ENCODE measurements around the gene CCDC187.
"Not testable (repeated sequence)": the region's sequence is repeated elsewhere in the genome, so short reads cannot be mapped to it uniquely, and the experiment has no call there.

The CCDC187 gene

GRCh38 chr9:136237486-136238341, 66.2 kb downstream of the CCDC187 start:
- Histone ChIP-seq H3K36me3 (ENCODE audit: control insufficient read depth, insufficient read depth, low read length) (peaks cover 15% of the 10 kb centered on the region), H3K9ac (ENCODE audit: low read depth, low read length) (no peak overlapping the region), H3K4me3 (ENCODE audit: low read depth, low read length) (no peak overlapping the region), H3K27ac (ENCODE audit: low read depth, low read length) (no peak overlapping the region), H3K4me1 (ENCODE audit: control insufficient read depth, insufficient read depth, low read length) (peaks cover 2% of the 10 kb centered on the region; the same call in 1 of the 2 replicates), H3K9me3 (ENCODE audit: control insufficient read depth, insufficient read depth, low read length) (no peaks in the 10 kb centered on the region), H3K27me3 (ENCODE audit: control insufficient read depth, insufficient read depth, low read length) (no peaks in the 10 kb centered on the region)

- H3K9ac ChIP-seq (ENCODE audit: low read depth, low read length); H3K27me3 ChIP-seq (ENCODE audit: control insufficient read depth, insufficient read depth, low read length); H3K4me1 ChIP-seq (ENCODE audit: control insufficient read depth, insufficient read depth, low read length); H3K9me3 ChIP-seq (ENCODE audit: control insufficient read depth, insufficient read depth, low read length); H3K4me3 ChIP-seq (ENCODE audit: low read depth, low read length); H3K27ac ChIP-seq (ENCODE audit: low read depth, low read length): not testable (repeated sequence)
- peaks cover 15% of the 10 kb centered on the region for H3K36me3 ChIP-seq (ENCODE audit: control insufficient read depth, insufficient read depth, low read length)
Observed at GRCh38 chr9:136236471-136237410, 67.2 kb downstream of the CCDC187 start.

GRCh38 chr9:136235709-136236455, 68.0 kb downstream of the CCDC187 start:
- Histone ChIP-seq H3K9me3 (ENCODE audit: control insufficient read depth, insufficient read depth, low read length) (no peaks in the 10 kb centered on the region), H3K27me3 (ENCODE audit: control insufficient read depth, insufficient read depth, low read length) (no peaks in the 10 kb centered on the region), H3K4me3 (ENCODE audit: low read depth, low read length) (no peak overlapping the region), H3K27ac (ENCODE audit: low read depth, low read length) (no peak overlapping the region), H3K4me1 (ENCODE audit: control insufficient read depth, insufficient read depth, low read length) (no peaks in the 10 kb centered on the region), H3K9ac (ENCODE audit: low read depth, low read length) (no peak overlapping the region), H3K36me3 (ENCODE audit: control insufficient read depth, insufficient read depth, low read length) (peaks cover 19% of the 10 kb centered on the region)

DNA sequence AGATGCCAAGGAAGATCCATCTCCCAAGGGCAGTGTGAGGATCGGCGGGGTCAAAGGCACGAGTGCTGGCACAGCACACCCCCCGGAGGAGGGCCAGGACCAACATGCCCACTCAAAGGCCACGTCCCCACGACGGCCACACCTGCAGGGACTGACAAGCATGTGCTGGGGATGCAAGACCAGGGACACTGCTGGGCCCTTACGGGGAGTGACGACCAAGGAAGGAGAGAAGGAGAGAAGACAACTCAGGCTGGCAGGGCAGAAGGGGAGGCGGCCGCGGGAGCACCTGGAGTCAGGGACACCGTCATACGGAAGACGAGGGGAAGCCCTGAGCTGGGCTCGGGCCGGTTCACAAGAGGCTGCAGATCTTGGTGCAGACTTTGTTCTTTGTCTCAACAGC, 68.7 kb downstream of the CCDC187 start:
- Histone ChIP-seq H3K9ac (ENCODE audit: low read depth, low read length) (no peak overlapping the region), H3K27ac (ENCODE audit: low read depth, low read length) (no peak overlapping the region), H3K36me3 (ENCODE audit: control insufficient read depth, insufficient read depth, low read length) (peaks cover 19% of the 10 kb centered on the region), H3K27me3 (ENCODE audit: control insufficient read depth, insufficient read depth, low read length) (no peaks in the 10 kb centered on the region), H3K4me1 (ENCODE audit: control insufficient read depth, insufficient read depth, low read length) (no peaks in the 10 kb centered on the region), H3K9me3 (ENCODE audit: control insufficient read depth, insufficient read depth, low read length) (no peaks in the 10 kb centered on the region), H3K4me3 (ENCODE audit: low read depth, low read length) (no peak overlapping the region)

DNA sequence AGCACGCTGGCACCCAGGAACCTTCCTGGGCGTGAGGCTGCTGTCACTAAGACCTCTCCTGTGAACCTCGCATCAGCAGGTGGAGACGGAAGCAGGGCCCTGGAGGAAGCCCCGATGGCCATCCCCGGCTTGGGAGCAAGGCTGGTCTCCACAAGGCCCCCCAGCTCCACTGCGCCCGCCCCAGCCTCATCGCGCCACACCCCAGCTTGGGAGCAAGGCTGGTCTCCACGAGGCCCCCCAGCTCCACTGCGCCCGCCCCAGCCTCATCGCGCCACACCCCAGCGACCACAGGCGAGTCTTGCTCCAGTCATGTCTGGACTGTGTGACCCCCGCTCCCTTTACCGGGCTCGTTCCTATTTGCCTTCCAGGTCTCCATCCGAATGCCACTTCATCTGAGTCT, 69.3 kb downstream of the CCDC187 start:
- no peaks in the 10 kb centered on the region for H3K4me1 ChIP-seq (ENCODE audit: control insufficient read depth, insufficient read depth, low read length)
- H3K9me3 ChIP-seq (ENCODE audit: control insufficient read depth, insufficient read depth, low read length): no peaks in the 10 kb centered on the region
- H3K36me3 ChIP-seq (ENCODE audit: control insufficient read depth, insufficient read depth, low read length): peaks cover 19% of the 10 kb centered on the region
- H3K27ac ChIP-seq (ENCODE audit: low read depth, low read length): no peak overlapping the region
- H3K9ac ChIP-seq (ENCODE audit: low read depth, low read length): no peak overlapping the region
- no peaks in the 10 kb centered on the region for H3K27me3 ChIP-seq (ENCODE audit: control insufficient read depth, insufficient read depth, low read length)
- H3K4me3 ChIP-seq (ENCODE audit: low read depth, low read length): no peak overlapping the region

DNA sequence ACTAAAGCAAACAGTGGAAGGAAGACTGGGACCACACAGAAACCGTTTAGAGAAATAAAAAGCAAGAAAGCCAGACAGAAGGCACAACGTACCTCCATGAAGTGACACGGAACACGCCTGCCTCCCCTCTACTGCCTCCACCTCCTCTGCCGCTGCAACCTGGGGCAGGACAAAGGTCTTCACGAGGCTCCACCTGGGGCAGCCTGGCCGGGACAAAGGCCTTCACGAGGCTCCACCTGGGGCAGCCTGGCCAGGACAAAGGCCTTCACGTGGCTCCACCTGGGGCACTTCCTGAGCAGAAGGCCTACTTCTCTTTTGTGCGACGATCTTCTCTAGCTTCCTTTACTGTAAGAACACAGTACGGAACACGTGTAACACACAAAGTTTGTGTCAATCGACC, 70.0 kb downstream of the CCDC187 start:
- no peak overlapping the region for H3K9ac ChIP-seq (ENCODE audit: low read depth, low read length)
- no peaks in the 10 kb centered on the region for H3K4me1 ChIP-seq (ENCODE audit: control insufficient read depth, insufficient read depth, low read length)
- H3K9me3 ChIP-seq (ENCODE audit: control insufficient read depth, insufficient read depth, low read length): no peaks in the 10 kb centered on the region
- peaks cover 19% of the 10 kb centered on the region for H3K36me3 ChIP-seq (ENCODE audit: control insufficient read depth, insufficient read depth, low read length)
- no peak overlapping the region for H3K4me3 ChIP-seq (ENCODE audit: low read depth, low read length)
- no peaks in the 10 kb centered on the region for H3K27me3 ChIP-seq (ENCODE audit: control insufficient read depth, insufficient read depth, low read length)
- H3K27ac ChIP-seq (ENCODE audit: low read depth, low read length): no peak overlapping the region

DNA sequence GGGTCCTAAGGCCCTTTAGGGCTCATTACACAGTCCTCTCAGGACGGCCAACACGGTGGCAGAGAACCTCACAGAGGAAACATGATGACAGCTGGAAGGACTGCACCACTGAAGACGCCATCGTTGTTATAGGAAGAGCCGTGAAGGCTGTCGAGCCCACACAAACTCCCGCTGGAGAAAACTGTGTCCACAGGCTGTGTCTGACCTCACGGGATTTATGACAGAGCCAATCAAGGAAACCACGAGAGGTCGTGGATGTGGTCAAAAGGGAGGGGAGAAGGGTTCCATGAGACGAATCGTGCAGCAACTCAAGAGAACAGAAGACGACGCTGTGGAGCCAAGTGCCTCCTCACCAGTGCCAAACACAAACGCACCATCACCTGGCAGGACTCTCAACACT, 70.5 kb downstream of the CCDC187 start:
- H3K4me1 ChIP-seq (ENCODE audit: control insufficient read depth, insufficient read depth, low read length): no peaks in the 10 kb centered on the region

GRCh38 chr9:136232969-136233368, 70.9 kb downstream of the CCDC187 start:
- Histone ChIP-seq H3K9me3 (ENCODE audit: control insufficient read depth, insufficient read depth, low read length) (no peaks in the 10 kb centered on the region), H3K36me3 (ENCODE audit: control insufficient read depth, insufficient read depth, low read length) (peaks cover 19% of the 10 kb centered on the region), H3K9ac (ENCODE audit: low read depth, low read length) (no peak overlapping the region), H3K4me3 (ENCODE audit: low read depth, low read length) (no peak overlapping the region), H3K27ac (ENCODE audit: low read depth, low read length) (no peak overlapping the region), H3K4me1 (ENCODE audit: control insufficient read depth, insufficient read depth, low read length) (no peaks in the 10 kb centered on the region), H3K27me3 (ENCODE audit: control insufficient read depth, insufficient read depth, low read length) (no peaks in the 10 kb centered on the region)

More for the DNA sequence above, 70.5 kb downstream of the CCDC187 start:
- no peak overlapping the region for H3K4me3 ChIP-seq (ENCODE audit: low read depth, low read length)
- H3K9ac ChIP-seq (ENCODE audit: low read depth, low read length): no peak overlapping the region
- H3K27me3 ChIP-seq (ENCODE audit: control insufficient read depth, insufficient read depth, low read length): no peaks in the 10 kb centered on the region
- H3K36me3 ChIP-seq (ENCODE audit: control insufficient read depth, insufficient read depth, low read length): peaks cover 19% of the 10 kb centered on the region
- H3K27ac ChIP-seq (ENCODE audit: low read depth, low read length): no peak overlapping the region
- no peaks in the 10 kb centered on the region for H3K9me3 ChIP-seq (ENCODE audit: control insufficient read depth, insufficient read depth, low read length)

- Histone ChIP-seq H3K36me3 (ENCODE audit: control insufficient read depth, insufficient read depth, low read length) (peaks cover 16% of the 10 kb centered on the region), H3K27ac (ENCODE audit: low read depth, low read length) (no peak overlapping the region)
Observed at GRCh38 chr9:136231478-136232297, 72.2 kb downstream of the CCDC187 start.

DNA sequence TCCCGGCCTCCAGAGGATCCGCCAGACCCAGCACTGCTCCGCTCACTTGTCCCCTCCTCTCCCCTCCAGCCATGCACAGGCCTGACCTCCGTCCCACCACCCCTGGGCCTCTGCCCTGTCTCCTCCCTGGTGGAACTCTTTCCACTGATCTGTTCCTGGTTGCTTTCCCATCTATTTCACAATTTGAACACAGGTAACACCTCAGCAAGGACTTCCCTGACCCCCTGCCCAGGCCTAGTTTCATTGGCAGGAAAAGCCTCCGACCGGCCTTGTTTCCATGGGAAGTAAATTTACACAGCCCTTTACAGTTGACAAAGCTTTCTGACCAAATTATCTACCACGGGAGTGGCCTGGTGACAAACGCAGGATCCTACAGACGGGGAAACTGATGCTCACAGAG, 73.1 kb downstream of the CCDC187 start:
- H3K4me1 ChIP-seq (ENCODE audit: control insufficient read depth, insufficient read depth, low read length): no peaks in the 10 kb centered on the region
- H3K4me3 ChIP-seq (ENCODE audit: low read depth, low read length): no peak overlapping the region
- H3K36me3 ChIP-seq (ENCODE audit: control insufficient read depth, insufficient read depth, low read length): peaks cover 8% of the 10 kb centered on the region; the same call in 1 of the 2 replicates
- H3K9me3 ChIP-seq (ENCODE audit: control insufficient read depth, insufficient read depth, low read length): no peaks in the 10 kb centered on the region
- H3K27ac ChIP-seq (ENCODE audit: low read depth, low read length): no peak overlapping the region
- no peak overlapping the region for H3K9ac ChIP-seq (ENCODE audit: low read depth, low read length)
- no peaks in the 10 kb centered on the region for H3K27me3 ChIP-seq (ENCODE audit: control insufficient read depth, insufficient read depth, low read length)

More at GRCh38 chr9:136231478-136232297, 72.2 kb downstream of the CCDC187 start:
- Histone ChIP-seq H3K9me3 (ENCODE audit: control insufficient read depth, insufficient read depth, low read length) (no peaks in the 10 kb centered on the region), H3K4me3 (ENCODE audit: low read depth, low read length) (no peak overlapping the region), H3K27me3 (ENCODE audit: control insufficient read depth, insufficient read depth, low read length) (no peaks in the 10 kb centered on the region), H3K9ac (ENCODE audit: low read depth, low read length) (no peak overlapping the region), H3K4me1 (ENCODE audit: control insufficient read depth, insufficient read depth, low read length) (no peaks in the 10 kb centered on the region)
